Breast epithelium (tissue), 4 donors: ENCODE data around the gene KPNA3. TPM values are rescaled to one million over a fixed set of nuclear protein-coding genes. Genes with fewer than 3 reads are reported as not detected.
"Not testable (repeated sequence)": the region's sequence is repeated elsewhere in the genome, so short reads cannot be mapped to it uniquely, and the experiment has no call there.

ENCODE experiments used
- DNase-seq, 2 donors: peaks; one replicate each; pipeline ENCODE4 v3.0.0-alpha.2; 2019; ENCODE audit warnings: low spot score in 2 of 2
- H3K27ac ChIP-seq, 2 donors: fragments of 200-600 bp; sonication (generic) in 1 of 2; one replicate each; pipeline ENCODE4 v1.5.1; 2016 to 2019; ENCODE audit warnings: mild to moderate bottlenecking in 1 of 2
- H3K27me3 ChIP-seq, 2 donors: fragments of 200-600 bp; sonication (generic) in 1 of 2; one replicate each; pipeline versions ENCODE4 v1.5.1 to v1.6.0; 2017 to 2019; ENCODE audit warnings: control low read depth in 1 of 2, mild to moderate bottlenecking in 1 of 2
- H3K36me3 ChIP-seq: fragments of 200-600 bp; one replicate; pipeline ENCODE4 v1.5.1; 2019
- H3K4me1 ChIP-seq, 2 donors: fragments of 200-600 bp; sonication (generic); one replicate each; pipeline ENCODE4 v1.5.1; 2016 to 2019; ENCODE audit warnings: control low read depth in 1 of 2
- H3K4me3 ChIP-seq, 3 donors: fragments of 200-600 bp; sonication (generic); 1 replicate in 2 of 3; 2 replicates in 1 of 3; pipeline ENCODE4 v1.5.1; 2016 to 2019; ENCODE audit warnings: mild to moderate bottlenecking in 3 of 3, moderate library complexity in 2 of 3
- H3K9me3 ChIP-seq, 2 donors: fragments of 200-600 bp; sonication (generic) in 1 of 2; one replicate each; pipeline ENCODE4 v1.5.1; 2016 to 2019; ENCODE audit warnings: control low read depth in 1 of 2
- CTCF ChIP-seq, 3 donors: fragments of 450-650 bp; IDR thresholded peaks; one replicate each; pipeline ENCODE4 v1.5.1; 2016 to 2017; ENCODE audit warnings: antibody characterized with exemption in 3 of 3, mild to moderate bottlenecking in 3 of 3, moderate library complexity in 3 of 3
- POLR2A ChIP-seq: fragments of 450-650 bp; IDR thresholded peaks from one replicate; pipeline ENCODE4 v1.6.1; 2016; ENCODE audit warnings: antibody characterized with exemption, mild to moderate bottlenecking, moderate library complexity
- POLR2AphosphoS5 ChIP-seq, 3 donors: sonication (generic); formaldehyde crosslinking; IDR thresholded peaks; one replicate each; pipeline ENCODE4 v1.6.1; 2017; ENCODE audit warnings: antibody characterized with exemption in 3 of 3
- intact Hi-C: fragments of 100-400 bp; cut with DNase I; formaldehyde crosslinking; loops from one replicate; pipeline ENCODE4 v1.15.1; 2023; ENCODE audit warnings: low total_unique reads
- total RNA-seq, 3 donors: library from RNA; depleted of rRNA; stranded (reverse); fragments of >200 nt; gene quantifications; one replicate each; pipeline ENCODE4 v1.1.0, GENCODE V29; 2016

The KPNA3 gene
- total RNA-seq, 3 donors from 2014 or later, result 25.6 to 35.5 (median 25.8) TPM

- no peaks in the 10 kb centered on the region for H3K4me1 ChIP-seq
- H3K4me3 ChIP-seq, result no peak overlapping the region
- no peaks in the 10 kb centered on the region for H3K9me3 ChIP-seq
- H3K27me3 ChIP-seq, result no peaks in the 10 kb centered on the region
- TF ChIP-seq POLR2A (no peak), CTCF (IDR thresholded peaks at IDR 0.05) (no peak), POLR2AphosphoS5 (IDR thresholded peaks at IDR 0.05) (no peak)
- no peak for DNase-seq
- intact Hi-C loops, result no loop called here
- no peaks in the 10 kb centered on the region for H3K36me3 ChIP-seq
- no peak overlapping the region for H3K27ac ChIP-seq
Measured at GRCh38 chr13:49827891-49828290, 35.4 kb upstream of the KPNA3 start.

- H3K27me3 ChIP-seq, result no peaks in the 10 kb centered on the region
- no peaks in the 10 kb centered on the region for H3K9me3 ChIP-seq
- TF ChIP-seq POLR2A (no peak), POLR2AphosphoS5 (IDR thresholded peaks at IDR 0.05) (no peak), CTCF (IDR thresholded peaks at IDR 0.05) (no peak)
- no peak overlapping the region for H3K4me3 ChIP-seq
- intact Hi-C loops, result no loop called here
- no peaks in the 10 kb centered on the region for H3K4me1 ChIP-seq
- DNase-seq, result no peak
- H3K27ac ChIP-seq, result no peak overlapping the region
- no peaks in the 10 kb centered on the region for H3K36me3 ChIP-seq
Measured at GRCh38 chr13:49827336-49827735, 34.9 kb upstream of the KPNA3 start.

GRCh38 chr13:49821216-49822009 is 28.9 kb upstream of the KPNA3 start:
- no peaks in the 10 kb centered on the region for H3K9me3 ChIP-seq
- intact Hi-C loops, result no loop called here
- H3K27me3 ChIP-seq, result no peaks in the 10 kb centered on the region
- H3K36me3 ChIP-seq, result no peaks in the 10 kb centered on the region
- no peaks in the 10 kb centered on the region for H3K4me1 ChIP-seq
- DNase-seq, result no peak
- no peak overlapping the region for H3K27ac ChIP-seq
- no peak overlapping the region for H3K4me3 ChIP-seq
- TF ChIP-seq POLR2AphosphoS5 (IDR thresholded peaks at IDR 0.05) (no peak), POLR2A (no peak), CTCF (IDR thresholded peaks at IDR 0.05) (no peak)

GRCh38 chr13:49820591-49821215 is 28.2 kb upstream of the KPNA3 start:
- Histone ChIP-seq H3K27ac (no peak overlapping the region), H3K27me3 (no peaks in the 10 kb centered on the region), H3K4me1 (no peaks in the 10 kb centered on the region), H3K4me3 (no peak overlapping the region), H3K36me3 (no peaks in the 10 kb centered on the region), H3K9me3 (no peaks in the 10 kb centered on the region)
- TF ChIP-seq POLR2A (no peak), CTCF (IDR thresholded peaks at IDR 0.05) (no peak), POLR2AphosphoS5 (IDR thresholded peaks at IDR 0.05) (no peak)
- no peak for DNase-seq
- intact Hi-C loops, result no loop called here

GRCh38 chr13:49816047-49816446 is 23.6 kb upstream of the KPNA3 start:
- H3K9me3 ChIP-seq, DNase-seq, H3K4me3 ChIP-seq, H3K4me1 ChIP-seq, intact Hi-C loops, H3K36me3 ChIP-seq, H3K27me3 ChIP-seq, H3K27ac ChIP-seq: not testable (repeated sequence)
